H1 (cell line): ENCODE results near the gene OR7D2. TPM values are rescaled to one million over a fixed set of nuclear protein-coding genes. Genes with fewer than 3 reads are reported as not detected.

Source experiments
- CTCF ChIA-PET: fragments of 300-600 bp; sonication (Branson Sonifier 250); formaldehyde crosslinking; loops from one replicate; lab custom pipeline; 2021; ENCODE audit not compliant: partially characterized antibody; lab: Charles Lee
- POLR2A ChIA-PET: fragments of 300-600 bp; sonication (Branson Sonifier 250); formaldehyde crosslinking; loops from one replicate; lab custom pipeline; 2021; ENCODE audit warnings: inconsistent platforms; ENCODE audit not compliant: partially characterized antibody; lab: Charles Lee
- DNase-seq, 2 experiments: peaks; one replicate each; pipeline versions ENCODE4 v3.0.0 to v3.0.0-alpha.2; 2010 to 2022; ENCODE audit warnings: low spot score in 2 of 2, low read depth in 1 of 2, mixed read lengths in 1 of 2
- FAIRE-seq: peaks from 2 replicates; lab custom pipeline; 2011; peaks lifted over from hg19 to GRCh38; lab: Jason Lieb, UNC
- H2AFZ ChIP-seq: 2 replicates; pipeline ENCODE4 v1.8.1; 2012; ENCODE audit warnings: low read length, inconsistent platforms
- H2AK5ac ChIP-seq: 2 replicates; pipeline ENCODE4 v1.6.1; 2013; ENCODE audit warnings: low read depth, low read length
- H2BK120ac ChIP-seq: replicated peaks from 2 replicates; pipeline ENCODE3; 2013; ENCODE audit warnings: low read depth, low read length, inconsistent platforms
- H2BK12ac ChIP-seq: 2 replicates; pipeline ENCODE4 v1.6.1; 2013; ENCODE audit warnings: low read depth, low read length
- H2BK15ac ChIP-seq: 2 replicates; pipeline ENCODE4 v1.6.1; 2013; ENCODE audit warnings: low read length
- H2BK20ac ChIP-seq: 2 replicates; pipeline ENCODE4 v1.6.1; 2013; ENCODE audit warnings: low read length
- H2BK5ac ChIP-seq: 2 replicates; pipeline ENCODE4 v1.6.1; 2013; ENCODE audit warnings: low read depth, low read length
- H3K14ac ChIP-seq: 2 replicates; pipeline ENCODE4 v1.6.1; 2013; ENCODE audit warnings: inconsistent platforms; ENCODE audit not compliant: insufficient read length
- H3K18ac ChIP-seq: 2 replicates; pipeline ENCODE4 v1.6.1; 2013; ENCODE audit warnings: low read length; ENCODE audit errors: extremely low read depth
- H3K23ac ChIP-seq: 2 replicates; pipeline ENCODE4 v1.6.1; 2013; ENCODE audit warnings: inconsistent platforms; ENCODE audit not compliant: insufficient read length
- H3K23me2 ChIP-seq: 2 replicates; pipeline ENCODE4 v1.6.1; 2013; ENCODE audit warnings: low read depth, low read length
- H3K27ac ChIP-seq: 2 replicates; pipeline ENCODE4 v1.6.1; 2011; ENCODE audit warnings: low read depth, low read length, inconsistent platforms
- H3K27me3 ChIP-seq, 4 experiments: replicated peaks in 1 of 4; 1 replicate in 1 of 4; 2 replicates in 3 of 4; pipeline versions ENCODE4 v1.6.1 to v1.8.1; 2011 to 2013; ENCODE audit warnings: low read length in 3 of 4, mild to moderate bottlenecking in 3 of 4, inconsistent platforms in 2 of 4, mixed read lengths in 2 of 4, moderate library complexity in 1 of 4; ENCODE audit not compliant: control insufficient read depth in 3 of 4, insufficient read depth in 3 of 4; ENCODE audit errors: extremely low read depth in 1 of 4
- H3K36me3 ChIP-seq, 4 experiments: 2 replicates each; pipeline versions ENCODE4 v1.6.1 to v1.8.1; 2011 to 2013; ENCODE audit warnings: mild to moderate bottlenecking in 4 of 4, low read length in 3 of 4, moderate library complexity in 2 of 4, control low read depth in 1 of 4, inconsistent platforms in 1 of 4; ENCODE audit not compliant: insufficient read depth in 4 of 4, control insufficient read depth in 2 of 4
- H3K4ac ChIP-seq: replicated peaks from 2 replicates; pipeline ENCODE3; 2013; ENCODE audit warnings: low read length, low read depth, mixed read lengths, inconsistent platforms; ENCODE audit not compliant: insufficient read length
- H3K4me1 ChIP-seq, 4 experiments: replicated peaks in 1 of 4; 1 replicate in 1 of 4; 2 replicates in 3 of 4; pipeline versions ENCODE4 v1.6.1 to v1.8.1; 2011 to 2013; ENCODE audit warnings: low read length in 3 of 4, inconsistent platforms in 2 of 4, mixed read lengths in 1 of 4; ENCODE audit not compliant: insufficient read depth in 4 of 4, control insufficient read depth in 3 of 4
- H3K4me2 ChIP-seq, 2 experiments: 2 replicates each; pipeline versions ENCODE4 v1.6.1 to v1.8.1; 2011 to 2013; ENCODE audit warnings: low read depth in 2 of 2, low read length in 2 of 2, control low read depth in 1 of 2, inconsistent platforms in 1 of 2, mild to moderate bottlenecking in 1 of 2; ENCODE audit not compliant: insufficient read depth in 1 of 2
- H3K4me3 ChIP-seq, 4 experiments: fragments of 200-600, 300-600 bp in 1 of 4; sonication (generic), shearing (Covaris generic), sonication (Bioruptor Twin) in 1 of 4; 2 replicates each; pipeline versions ENCODE4 v1.5.1 to v1.8.1; 2011 to 2016; ENCODE audit warnings: low read length in 4 of 4, low read depth in 3 of 4, control low read depth in 2 of 4, inconsistent platforms in 2 of 4, mild to moderate bottlenecking in 2 of 4, mixed read lengths in 1 of 4, moderate library complexity in 1 of 4; ENCODE audit not compliant: insufficient read depth in 2 of 4; ENCODE audit errors: extremely low read depth in 1 of 4
- H3K56ac ChIP-seq: replicated peaks from 2 replicates; pipeline ENCODE3; 2013; ENCODE audit warnings: low read depth, mild to moderate bottlenecking, mixed read lengths, low read length, inconsistent platforms; ENCODE audit not compliant: insufficient read length
- H3K79me1 ChIP-seq: 2 replicates; pipeline ENCODE4 v1.6.1; 2013; ENCODE audit warnings: low read depth, low read length, control low read depth
- H3K79me2 ChIP-seq, 2 experiments: 2 replicates each; pipeline versions ENCODE4 v1.6.1 to v1.8.1; 2012 to 2013; ENCODE audit warnings: low read length in 2 of 2, mild to moderate bottlenecking in 2 of 2, inconsistent platforms in 1 of 2; ENCODE audit not compliant: insufficient read depth in 2 of 2, control insufficient read depth in 1 of 2
- H3K9ac ChIP-seq, 4 experiments: replicated peaks in 1 of 4; 1 replicate in 1 of 4; 2 replicates in 3 of 4; pipeline versions ENCODE4 v1.6.1 to v1.8.1; 2011 to 2013; ENCODE audit warnings: low read depth in 3 of 4, low read length in 3 of 4, control low read depth in 2 of 4, mild to moderate bottlenecking in 2 of 4, moderate library complexity in 2 of 4, inconsistent platforms in 1 of 4; ENCODE audit errors: extremely low read depth in 1 of 4
- H3K9me3 ChIP-seq, 2 experiments: 2 replicates each; pipeline versions ENCODE4 v1.6.1 to v1.8.1; 2012 to 2013; ENCODE audit warnings: mild to moderate bottlenecking in 2 of 2, moderate library complexity in 2 of 2, control low read depth in 1 of 2, inconsistent platforms in 1 of 2, low read depth in 1 of 2, low read length in 1 of 2, mixed read lengths in 1 of 2; ENCODE audit not compliant: insufficient read depth in 2 of 2
- H4K20me1 ChIP-seq, 2 experiments: replicated peaks in 1 of 2; 2 replicates each; pipeline versions ENCODE3 to v1.8.1; 2011 to 2013; ENCODE audit warnings: inconsistent platforms in 2 of 2, low read length in 2 of 2, mild to moderate bottlenecking in 1 of 2; ENCODE audit not compliant: insufficient read depth in 2 of 2, control insufficient read depth in 1 of 2
- H4K5ac ChIP-seq: 2 replicates; pipeline ENCODE4 v1.6.1; 2013; ENCODE audit warnings: low read length, low read depth, mixed read lengths, inconsistent platforms; ENCODE audit not compliant: insufficient read length
- H4K8ac ChIP-seq: 2 replicates; pipeline ENCODE4 v1.8.0; 2013; ENCODE audit warnings: mild to moderate bottlenecking, moderate library complexity, low read length, inconsistent platforms; ENCODE audit not compliant: insufficient read depth; ENCODE audit errors: extremely low read depth
- H4K91ac ChIP-seq: replicated peaks from 2 replicates; pipeline ENCODE3; 2013; ENCODE audit warnings: low read length, mixed read lengths, inconsistent platforms; ENCODE audit not compliant: insufficient read length
- BCL11A ChIP-seq, 2 experiments: IDR thresholded peaks; one replicate each; pipeline ENCODE4 v1.6.1; 2011; ENCODE audit warnings: low read depth in 2 of 2, low read length in 2 of 2, mild to moderate bottlenecking in 2 of 2
- CHD1 ChIP-seq: IDR thresholded peaks from 2 replicates; pipeline ENCODE4 v1.6.1; 2012; ENCODE audit warnings: low read depth, low read length, improper control_type of control experiment
- CTBP2 ChIP-seq: IDR thresholded peaks from 2 replicates; pipeline ENCODE4 v1.7.0; 2011; ENCODE audit warnings: borderline replicate concordance, mild to moderate bottlenecking, moderate library complexity, mixed read lengths, low read length; ENCODE audit not compliant: insufficient read depth, insufficient read length
- CTCF ChIP-seq, 3 experiments: IDR thresholded peaks; 1 replicate in 2 of 3; 2 replicates in 1 of 3; pipeline versions ENCODE4 v1.5.1 to v1.6.1; 2011; ENCODE audit warnings: low read length in 3 of 3, mild to moderate bottlenecking in 3 of 3, inconsistent platforms in 2 of 3, low read depth in 1 of 3, moderate library complexity in 1 of 3; ENCODE audit not compliant: insufficient read depth in 1 of 3; ENCODE audit errors: control extremely low read depth in 1 of 3
- EZH2 ChIP-seq: fragments of 200-600 bp; sonication (generic); IDR thresholded peaks from 2 replicates; pipeline ENCODE4 v1.7.1; 2012; ENCODE audit warnings: low read depth, mild to moderate bottlenecking, moderate library complexity, low read length, inconsistent platforms; ENCODE audit not compliant: severe bottlenecking
- RXRA ChIP-seq: IDR thresholded peaks from 2 replicates; pipeline ENCODE4 v1.6.1; 2011; ENCODE audit warnings: low read depth, mild to moderate bottlenecking, low read length, moderate library complexity; ENCODE audit not compliant: insufficient read depth
- SUZ12 ChIP-seq: fragments of 200-600 bp; sonication (generic); IDR thresholded peaks from 2 replicates; pipeline ENCODE4 v1.6.1; 2012; ENCODE audit warnings: mild to moderate bottlenecking, inconsistent platforms, low read length, moderate library complexity, mixed read lengths
- TAF1 ChIP-seq: IDR thresholded peaks from 2 replicates; pipeline ENCODE4 v1.6.1; 2011; ENCODE audit warnings: mild to moderate bottlenecking, low read depth, low read length
- TEAD4 ChIP-seq: IDR thresholded peaks from 2 replicates; pipeline ENCODE4 v1.6.1; 2012; ENCODE audit warnings: low read depth, low read length, inconsistent platforms, mixed read lengths
- ZNF274 ChIP-seq: IDR thresholded peaks from 2 replicates; pipeline ENCODE4 v1.7.0; 2012; ENCODE audit warnings: low read length, borderline replicate concordance; ENCODE audit errors: extremely low read depth
- WGBS, 2 experiments: shearing (Covaris generic) in 1 of 2; methylation state at CpG; one replicate each; pipeline versions ENCODE4 v1.1.6 to v1.1.7; 2013 to 2015; ENCODE audit warnings: low lambda C conversion rate in 2 of 2, mixed read lengths in 2 of 2, inconsistent platforms in 1 of 2, low coverage in 1 of 2, missing lambda C conversion rate in 1 of 2; ENCODE audit not compliant: insufficient replicate concordance in 2 of 2, insufficient coverage in 1 of 2, insufficient read length in 1 of 2; ENCODE audit errors: extremely low coverage in 1 of 2, missing lambda C conversion rate in 1 of 2; 5-methylcytosine and 5-hydroxymethylcytosine counted together
- polyA plus RNA-seq, 7 experiments: library from polyadenylated mRNA; depleted of rRNA in 3 of 7; stranded (reverse) in 5 of 7; unstranded in 2 of 7; fragments of >200 nt in 5 of 7; fragments of 200-250 nt in 2 of 7; gene quantifications; 1 replicate in 5 of 7; 2 replicates in 1 of 7; 4 replicates in 1 of 7; pipeline versions ENCODE4 v1.2.1 to v1.2.3, GENCODE V29; 2011 to 2013; ENCODE audit warnings: missing spikeins in 2 of 7, mixed read lengths in 2 of 7
- total RNA-seq: library from RNA; stranded (reverse); fragmentation: NEBNext Ultra II Directional; extraction: Animal tissue kit (Norgen Biotek cat#: 25700); gene quantifications from 2 replicates; pipeline ENCODE4 v1.2.1, GENCODE V29; 2021

Gene OR7D2
- total and polyA plus RNA-seq, 2 of the 8 experiments (the other 6 are each of a cell fraction or from before 2014, with no cell fraction given) = 0.02 TPM; not detected in 1

- Histone ChIP-seq H3K9me3 (peaks cover 13 to 26% of the 10 kb centered on the region in 2 experiments; a peak in 3 of 4 replicates), H3K4me3 (no peak overlapping the region), H4K91ac (no peak overlapping the region), H4K5ac (no peak overlapping the region), H3K18ac (no peak overlapping the region), H2AK5ac (no peak overlapping the region), H3K56ac (no peak overlapping the region), H3K9ac (no peak overlapping the region), H3K4me1 (no peaks in the 10 kb centered on the region), H2BK20ac (no peak overlapping the region), H3K36me3 (no peaks in the 10 kb centered on the region), H2AFZ (no peak overlapping the region), H3K79me1 (no peaks in the 10 kb centered on the region), H2BK5ac (no peak overlapping the region), H2BK15ac (no peak overlapping the region), H3K79me2 (no peaks in the 10 kb centered on the region), H3K4me2 (no peak overlapping the region), H3K27me3 (no peaks in the 10 kb centered on the region), H4K20me1 (no peaks in the 10 kb centered on the region), H3K23ac (no peak overlapping the region), H2BK120ac (no peak overlapping the region), H3K23me2 (no peaks in the 10 kb centered on the region), H4K8ac (no peak overlapping the region), H2BK12ac (no peak overlapping the region), H3K27ac (no peak overlapping the region), H3K14ac (no peak overlapping the region), H3K4ac (no peak overlapping the region)
- 74% methylated on average over 5 of the region's 5 CpGs; no CpG with 5 or more reads in 1 of the 2 experiments for WGBS, 2 experiments
- no peak for FAIRE-seq
- DNase-seq = no peak
- CTCF ChIA-PET = no interaction called here
- POLR2A ChIA-PET = interaction anchor here (1.0 kb wide), 1 partner anchor 32 kb away, joined by 3 read pairs; no protein-coding TSS in a partner anchor
- TF ChIP-seq CTCF (IDR thresholded peaks at IDR 0.05; ENCODE audit: control extremely low read depth in 1 of 3, insufficient read depth in 1 of 3, low read depth in 1 of 3, low read length in 3 of 3) (no peak), EZH2 (no peak), CTBP2 (no peak), ZNF274 (no peak), RXRA (no peak), BCL11A (IDR thresholded peaks at IDR 0.05; ENCODE audit: low read depth in 2 of 2, low read length in 2 of 2) (no peak), CHD1 (no peak), SUZ12 (no peak), TEAD4 (no peak), TAF1 (no peak)
Measured at GRCh38 chr19:9132422-9132821, 46.4 kb upstream of the OR7D2 start.
